IPS DF 4.7 (cell line): Measurements from ENCODE around the gene SSC5D.

Experiments used
- DNase-seq: peaks from one replicate; pipeline ENCODE4 v3.0.0-alpha.2; 2013; ENCODE audit warnings: low spot score; ENCODE audit errors: extremely low read depth

Gene SSC5D

GRCh38 chr19:55552620-55553019, 64.4 kb downstream of the SSC5D start:
- no peak for DNase-seq

DNA sequence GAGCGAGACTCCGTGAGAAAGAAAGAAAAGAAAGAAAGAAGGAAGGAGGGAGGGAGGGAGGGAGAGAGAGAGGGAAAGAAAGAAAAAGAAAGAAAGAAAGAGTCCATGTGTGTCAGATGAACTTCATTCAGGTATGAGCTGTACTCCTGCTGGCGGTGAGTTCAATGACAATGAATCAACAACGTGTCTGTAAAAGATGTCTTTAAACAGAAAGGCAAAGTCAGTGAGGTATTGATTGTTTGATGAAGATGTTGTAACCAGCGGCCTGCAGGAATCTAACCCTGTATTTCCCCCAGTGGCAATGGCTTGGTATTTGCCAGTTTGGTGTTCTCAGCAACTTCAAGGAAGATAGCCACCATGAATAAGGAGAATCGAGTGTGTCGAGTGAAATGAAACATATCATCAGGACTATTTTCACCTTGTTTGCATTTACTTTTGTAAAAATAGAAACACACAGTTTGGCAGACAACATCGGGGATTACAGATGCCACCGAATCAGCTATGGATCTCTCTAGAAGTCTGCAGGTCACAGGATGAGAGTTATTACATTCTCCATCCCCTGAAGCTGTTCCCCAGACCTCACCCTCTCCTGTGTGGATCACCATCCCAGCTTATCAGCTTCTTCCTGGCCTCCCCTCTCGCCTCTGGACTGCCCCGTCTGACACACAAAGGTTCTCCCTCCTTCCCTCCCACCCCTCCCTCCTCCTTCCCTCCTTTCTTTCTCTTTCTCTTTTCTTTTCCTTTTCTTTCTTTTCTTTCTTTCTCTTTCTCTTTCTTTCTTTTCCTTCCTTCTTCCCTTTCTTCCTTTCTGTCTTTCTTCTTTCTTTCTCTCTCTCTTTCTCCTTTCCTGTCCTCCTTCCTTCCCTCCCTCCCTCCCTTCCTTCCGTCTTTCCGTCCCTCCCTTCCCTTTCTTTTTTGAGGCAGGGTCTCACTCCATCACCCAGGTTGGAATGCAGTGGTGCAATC, 65.3 kb downstream of the SSC5D start:
- no peak for DNase-seq

DNA sequence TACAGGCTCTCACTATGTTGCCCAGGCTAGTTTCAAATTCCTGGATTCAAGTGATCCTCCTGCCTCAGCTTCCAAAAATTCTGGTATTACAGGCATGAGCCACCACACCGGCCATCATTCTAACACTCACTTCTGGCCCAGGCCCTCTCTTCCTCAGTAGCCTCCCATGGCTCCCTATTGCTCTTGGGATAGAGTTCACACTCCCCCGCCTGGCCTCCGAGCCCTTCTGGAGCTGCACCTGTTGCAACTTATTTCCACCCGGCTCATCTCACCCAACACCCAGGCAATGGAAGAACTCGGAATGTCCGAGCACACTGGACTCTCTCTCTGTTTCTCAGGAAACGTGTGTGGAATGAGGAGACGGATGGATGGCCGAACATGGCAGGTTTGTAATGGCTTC, 66.1 kb downstream of the SSC5D start:
- no peak for DNase-seq

- DNase-seq, result no peak
Measured at GRCh38 chr19:55554741-55555152, 66.5 kb downstream of the SSC5D start.

- no peak for DNase-seq
Measured at GRCh38 chr19:55559684-55560083, 71.4 kb downstream of the SSC5D start.

DNA sequence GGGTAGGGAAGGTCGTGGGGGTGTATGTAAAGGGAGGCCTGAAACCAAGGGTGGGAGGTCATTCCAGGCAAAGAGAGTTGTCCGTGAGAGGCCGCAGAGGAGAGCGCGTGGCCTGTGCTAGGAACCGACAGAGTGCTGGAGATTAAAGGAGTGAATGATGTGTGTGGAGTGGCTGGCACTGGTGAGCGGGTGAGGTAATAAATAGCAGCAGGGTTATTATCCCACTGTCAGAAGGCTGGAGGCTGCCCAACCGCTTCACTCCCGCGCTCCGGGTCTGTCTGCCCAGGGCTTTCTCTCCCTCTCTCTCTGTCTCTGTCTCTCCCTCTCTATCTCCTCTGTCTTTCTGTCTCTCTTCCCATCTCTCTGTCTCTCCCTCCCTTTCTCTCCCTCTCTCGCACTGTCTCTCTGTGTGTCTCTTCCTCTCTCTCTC, 75.0 kb downstream of the SSC5D start:
- no peak for DNase-seq

- DNase-seq, result no peak
Measured at GRCh38 chr19:55566823-55567222, 78.6 kb downstream of the SSC5D start.

DNA sequence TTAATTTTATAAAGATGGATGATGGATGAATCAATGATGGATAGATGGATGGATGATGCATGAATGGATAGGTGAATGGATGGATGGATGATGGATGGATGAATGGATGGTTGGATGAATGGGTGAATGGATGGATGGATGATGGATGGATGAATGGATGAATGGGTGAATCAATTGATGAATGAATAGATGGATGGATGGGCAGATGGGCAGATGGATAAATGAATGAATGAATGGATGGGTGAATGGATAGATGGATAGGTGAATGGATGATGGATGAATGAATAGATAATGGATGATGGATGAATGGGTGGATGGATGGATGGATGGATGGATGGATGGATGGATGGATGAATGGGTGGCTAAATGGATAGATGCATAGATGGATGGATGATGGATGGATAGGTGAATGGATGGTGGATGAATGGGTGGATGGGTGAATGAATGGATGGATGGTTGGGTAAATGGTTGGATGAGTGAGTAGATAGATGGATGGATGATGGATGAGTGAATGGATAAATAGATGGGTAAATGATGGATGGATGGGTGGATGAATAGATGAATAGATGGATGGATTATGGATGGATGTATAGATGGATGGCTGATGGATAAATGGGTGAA, 79.6 kb downstream of the SSC5D start:
- DNase-seq, result no peak
